ENCODE data around the gene PDE5A. TPM values are rescaled to one million over a fixed set of nuclear protein-coding genes. Genes with fewer than 3 reads are reported as not detected.

Gene PDE5A
- 0.07 and 0.30 TPM in 2 replicates for total RNA-seq (2014; rRNA removed; shearing (Covaris generic); ENCODE audit: low replicate concordance)

DNA sequence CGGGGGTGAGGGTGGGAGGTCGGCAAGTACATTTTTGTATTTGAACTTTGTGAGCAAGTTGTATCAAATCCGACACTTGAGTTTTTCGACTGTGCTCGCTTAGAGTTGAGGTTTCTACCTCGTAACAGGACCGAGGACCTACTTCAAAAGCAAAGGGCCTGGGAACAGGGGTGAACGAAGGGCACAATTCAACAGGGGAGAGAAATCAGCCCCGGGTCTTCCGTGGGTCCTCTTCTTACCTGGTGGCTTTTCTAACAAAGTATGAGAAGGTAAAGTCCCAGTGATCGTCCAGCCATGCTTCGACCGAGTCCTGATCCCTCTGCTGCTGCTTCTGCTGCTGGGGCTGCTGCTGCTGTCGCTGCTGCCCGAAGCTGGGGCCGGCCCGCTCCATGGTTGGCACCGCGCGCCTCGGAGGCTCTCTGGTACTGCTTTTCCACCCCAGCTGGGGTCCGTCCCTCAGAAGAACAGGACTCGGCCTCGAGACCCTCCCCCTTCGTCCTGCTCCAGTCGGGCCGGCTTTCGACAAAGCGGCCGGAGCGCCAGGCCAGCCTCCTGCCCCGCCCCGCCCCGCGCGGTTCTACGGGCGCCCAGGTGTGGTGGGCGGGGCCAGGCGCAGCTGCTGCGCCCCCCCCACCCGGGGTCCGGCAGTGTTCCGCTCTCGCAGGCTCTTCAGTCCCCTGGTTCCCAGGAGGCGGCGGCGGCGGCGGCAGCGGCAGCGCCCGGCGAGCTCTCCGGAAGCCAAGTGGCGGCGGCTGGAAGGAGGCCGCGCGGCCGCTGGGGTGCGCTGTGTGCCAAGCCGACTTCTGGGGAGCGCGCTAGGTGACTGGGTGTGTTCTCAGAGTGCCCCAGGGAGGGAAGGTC, at the start of gene PDE5A:
PDE5A (minus strand) TSS at position 524 of the 861 bp plus-strand sequence; CDS start at position 391, 133 bp downstream.
- H3K4me3 ChIP-seq (ENCODE audit: low read length): peak within 1 kb of the TSS; percentile 61
- no peaks in the 10 kb centered on the region for H3K36me3 ChIP-seq (ENCODE audit: insufficient read depth, low read length)
- no peaks in the 10 kb centered on the region for H3K9me2 ChIP-seq (replicated peaks; ENCODE audit: insufficient read depth, low read length)
- peak; percentile 89 for DNase-seq
- H3K27ac ChIP-seq (ENCODE audit: low read length): no peak within 1 kb of the TSS
- no peaks in the 10 kb centered on the region for H3K9me3 ChIP-seq (ENCODE audit: low read length)
- H3K4me1 ChIP-seq (ENCODE audit: low read length): peaks cover 16% of the 10 kb centered on the region
- H3K79me2 ChIP-seq (ENCODE audit: low read length): no peaks in the 10 kb centered on the region
- H3K4me2 ChIP-seq (ENCODE audit: low read depth, low read length, poor library complexity, severe bottlenecking): peak within 1 kb of the TSS; percentile 66
- no peaks in the 10 kb centered on the region for H4K20me1 ChIP-seq (ENCODE audit: insufficient read depth, low read depth, low read length)
- H2AFZ ChIP-seq (ENCODE audit: low read length): peak within 1 kb of the TSS; percentile 80
- H3K9ac ChIP-seq (ENCODE audit: low read length): peak within 1 kb of the TSS; percentile 36; the same call in 1 of the 2 replicates
- no peaks in the 10 kb centered on the region for H3K27me3 ChIP-seq (ENCODE audit: low read length)

DNA sequence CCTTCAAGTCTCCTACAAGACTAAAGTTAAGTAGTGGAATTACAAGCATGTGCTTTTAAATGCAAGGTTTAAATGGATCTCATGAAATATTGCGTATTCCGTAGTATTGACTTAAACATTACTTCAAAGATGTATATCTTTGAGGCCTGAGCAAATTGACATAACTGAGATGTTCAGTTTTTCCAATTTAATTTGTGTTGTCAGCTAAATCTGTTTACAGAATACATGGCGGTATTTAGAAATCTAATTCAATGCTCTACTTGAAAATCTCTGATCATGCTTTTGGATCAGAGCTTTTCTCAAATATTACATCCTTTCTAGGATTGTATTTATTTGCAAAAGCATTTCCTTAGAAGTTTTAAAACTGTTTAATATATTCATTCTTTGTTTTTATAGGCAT, 47.5 kb upstream of the PDE5A start:
- H3K9me3 ChIP-seq (ENCODE audit: low read length): no peaks in the 10 kb centered on the region
- H3K27ac ChIP-seq (ENCODE audit: low read length): no peak overlapping the region
- H3K36me3 ChIP-seq (ENCODE audit: insufficient read depth, low read length): no peaks in the 10 kb centered on the region
- no peak overlapping the region for H3K9ac ChIP-seq (ENCODE audit: low read length)
- no peaks in the 10 kb centered on the region for H3K9me2 ChIP-seq (replicated peaks; ENCODE audit: insufficient read depth, low read length)
- H2AFZ ChIP-seq (ENCODE audit: low read length): no peak overlapping the region
- no peaks in the 10 kb centered on the region for H3K79me2 ChIP-seq (ENCODE audit: low read length)
- no peaks in the 10 kb centered on the region for H3K27me3 ChIP-seq (ENCODE audit: low read length)
- no peak overlapping the region for H3K4me3 ChIP-seq (ENCODE audit: low read length)
- no peak overlapping the region for H3K4me2 ChIP-seq (ENCODE audit: low read depth, low read length, poor library complexity, severe bottlenecking)
- no peaks in the 10 kb centered on the region for H4K20me1 ChIP-seq (ENCODE audit: insufficient read depth, low read depth, low read length)
- DNase-seq: peak; percentile 6
- no peaks in the 10 kb centered on the region for H3K4me1 ChIP-seq (ENCODE audit: low read length)

DNA sequence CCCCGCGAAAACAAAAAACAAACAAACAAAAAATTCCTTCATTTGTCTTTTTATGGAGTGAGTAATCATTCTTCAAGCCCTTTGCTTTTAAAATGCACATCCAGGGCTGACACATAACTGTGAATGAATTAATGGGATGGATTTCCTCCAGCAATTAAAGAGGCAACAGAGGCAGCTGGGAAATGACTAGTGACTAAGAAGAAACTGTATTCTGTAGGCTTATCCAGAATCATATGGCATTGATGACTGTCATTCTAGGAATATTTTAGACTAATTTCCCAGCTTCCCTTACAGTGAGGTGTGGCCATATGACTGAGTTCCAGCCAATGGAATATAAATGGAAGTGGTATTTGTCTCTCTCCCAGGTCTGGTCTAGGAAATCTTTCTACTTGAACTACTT, 46.8 kb upstream of the PDE5A start:
- no peaks in the 10 kb centered on the region for H4K20me1 ChIP-seq (ENCODE audit: insufficient read depth, low read depth, low read length)
- H3K4me1 ChIP-seq (ENCODE audit: low read length): no peaks in the 10 kb centered on the region
- DNase-seq: peak; percentile 11
- no peak overlapping the region for H3K9ac ChIP-seq (ENCODE audit: low read length)
- H3K79me2 ChIP-seq (ENCODE audit: low read length): no peaks in the 10 kb centered on the region
- no peak overlapping the region for H3K4me3 ChIP-seq (ENCODE audit: low read length)
- no peaks in the 10 kb centered on the region for H3K36me3 ChIP-seq (ENCODE audit: insufficient read depth, low read length)
- H3K4me2 ChIP-seq (ENCODE audit: low read depth, low read length, poor library complexity, severe bottlenecking): no peak overlapping the region
- no peaks in the 10 kb centered on the region for H3K27me3 ChIP-seq (ENCODE audit: low read length)
- H3K27ac ChIP-seq (ENCODE audit: low read length): no peak overlapping the region
- H3K9me2 ChIP-seq (replicated peaks; ENCODE audit: insufficient read depth, low read length): no peaks in the 10 kb centered on the region
- H2AFZ ChIP-seq (ENCODE audit: low read length): no peak overlapping the region
- no peaks in the 10 kb centered on the region for H3K9me3 ChIP-seq (ENCODE audit: low read length)

DNA sequence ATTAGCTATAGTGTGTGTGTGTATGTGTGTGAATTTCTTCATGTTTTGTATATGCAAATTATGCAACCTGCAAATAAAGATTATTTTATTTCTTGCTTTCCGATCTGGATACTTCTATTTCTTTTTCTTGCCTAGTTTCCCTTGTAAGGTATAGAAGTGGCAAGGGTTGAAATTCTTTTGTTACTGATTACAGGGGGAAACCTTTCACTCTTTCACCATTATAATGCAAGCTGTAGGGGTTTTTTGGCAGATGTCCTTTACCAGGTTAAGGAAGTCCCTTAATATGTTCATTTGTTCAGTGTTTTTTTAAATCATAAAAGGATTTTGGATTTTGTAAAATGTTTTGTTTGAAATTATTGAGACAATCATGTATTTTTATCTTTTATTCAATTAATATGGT, 44.3 kb upstream of the PDE5A start:
- H4K20me1 ChIP-seq (ENCODE audit: insufficient read depth, low read depth, low read length): no peaks in the 10 kb centered on the region
- no peak overlapping the region for H3K4me3 ChIP-seq (ENCODE audit: low read length)
- H3K9ac ChIP-seq (ENCODE audit: low read length): no peak overlapping the region
- H2AFZ ChIP-seq (ENCODE audit: low read length): no peak overlapping the region
- H3K79me2 ChIP-seq (ENCODE audit: low read length): no peaks in the 10 kb centered on the region
- no peaks in the 10 kb centered on the region for H3K36me3 ChIP-seq (ENCODE audit: insufficient read depth, low read length)
- H3K4me1 ChIP-seq (ENCODE audit: low read length): no peaks in the 10 kb centered on the region
- H3K27ac ChIP-seq (ENCODE audit: low read length): no peak overlapping the region
- no peaks in the 10 kb centered on the region for H3K27me3 ChIP-seq (ENCODE audit: low read length)
- DNase-seq: no peak
- no peaks in the 10 kb centered on the region for H3K9me3 ChIP-seq (ENCODE audit: low read length)
- H3K4me2 ChIP-seq (ENCODE audit: low read depth, low read length, poor library complexity, severe bottlenecking): no peak overlapping the region
- H3K9me2 ChIP-seq (replicated peaks; ENCODE audit: insufficient read depth, low read length): no peaks in the 10 kb centered on the region

DNA sequence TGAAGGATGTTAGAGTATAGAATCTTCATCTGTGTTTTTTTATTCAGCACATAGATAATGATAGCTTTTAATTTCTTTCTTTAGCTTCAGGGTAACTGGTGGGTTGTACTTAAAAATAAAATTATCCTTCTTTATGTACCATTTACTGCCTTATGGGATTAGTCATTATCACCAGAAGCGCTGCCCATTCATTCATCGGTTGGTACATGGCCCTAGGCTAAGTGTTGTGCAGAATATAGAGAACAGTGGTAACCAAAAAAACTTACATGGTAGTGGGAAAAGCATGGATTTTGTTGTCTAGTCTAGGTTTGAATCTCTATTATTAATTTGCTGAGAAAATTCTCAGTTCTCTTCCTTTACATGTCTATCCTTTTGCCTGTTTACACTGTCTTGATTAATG, 43.5 kb upstream of the PDE5A start:
- Histone ChIP-seq H4K20me1 (ENCODE audit: insufficient read depth, low read depth, low read length) (no peaks in the 10 kb centered on the region), H3K9ac (ENCODE audit: low read length) (no peak overlapping the region), H3K9me2 (replicated peaks; ENCODE audit: insufficient read depth, low read length) (no peaks in the 10 kb centered on the region), H3K36me3 (ENCODE audit: insufficient read depth, low read length) (no peaks in the 10 kb centered on the region), H3K27me3 (ENCODE audit: low read length) (no peaks in the 10 kb centered on the region), H3K79me2 (ENCODE audit: low read length) (no peaks in the 10 kb centered on the region), H3K4me1 (ENCODE audit: low read length) (no peaks in the 10 kb centered on the region), H3K4me3 (ENCODE audit: low read length) (no peak overlapping the region), H3K27ac (ENCODE audit: low read length) (no peak overlapping the region), H2AFZ (ENCODE audit: low read length) (no peak overlapping the region), H3K4me2 (ENCODE audit: low read depth, low read length, poor library complexity, severe bottlenecking) (no peak overlapping the region), H3K9me3 (ENCODE audit: low read length) (no peaks in the 10 kb centered on the region)
- DNase-seq: no peak

DNA sequence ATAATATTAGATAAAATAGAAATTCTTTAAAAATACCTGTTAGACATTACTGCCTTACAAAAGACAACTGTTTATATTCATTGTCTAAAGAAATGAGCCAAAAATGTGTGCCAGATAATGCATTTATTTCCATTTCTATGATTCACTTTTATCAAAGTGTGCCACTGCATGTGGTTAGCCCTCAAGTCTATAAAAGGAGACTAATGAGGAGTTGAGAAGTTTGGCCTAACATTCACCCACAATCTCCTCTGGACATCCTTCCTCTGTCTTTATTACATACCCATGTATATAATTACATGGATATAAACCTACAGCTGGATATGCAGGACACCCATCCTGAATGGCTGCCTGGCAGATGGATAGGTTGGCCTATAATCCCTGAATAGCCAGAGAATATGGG, 42.6 kb upstream of the PDE5A start:
- H3K27ac ChIP-seq (ENCODE audit: low read length): no peak overlapping the region
- no peaks in the 10 kb centered on the region for H4K20me1 ChIP-seq (ENCODE audit: insufficient read depth, low read depth, low read length)
- no peaks in the 10 kb centered on the region for H3K79me2 ChIP-seq (ENCODE audit: low read length)
- no peak overlapping the region for H3K4me2 ChIP-seq (ENCODE audit: low read depth, low read length, poor library complexity, severe bottlenecking)
- H3K9ac ChIP-seq (ENCODE audit: low read length): no peak overlapping the region
- no peaks in the 10 kb centered on the region for H3K27me3 ChIP-seq (ENCODE audit: low read length)
- no peak overlapping the region for H3K4me3 ChIP-seq (ENCODE audit: low read length)
- no peak overlapping the region for H2AFZ ChIP-seq (ENCODE audit: low read length)
- H3K4me1 ChIP-seq (ENCODE audit: low read length): no peaks in the 10 kb centered on the region
- H3K36me3 ChIP-seq (ENCODE audit: insufficient read depth, low read length): no peaks in the 10 kb centered on the region
- H3K9me2 ChIP-seq (replicated peaks; ENCODE audit: insufficient read depth, low read length): no peaks in the 10 kb centered on the region
- DNase-seq: no peak
- no peaks in the 10 kb centered on the region for H3K9me3 ChIP-seq (ENCODE audit: low read length)

DNA sequence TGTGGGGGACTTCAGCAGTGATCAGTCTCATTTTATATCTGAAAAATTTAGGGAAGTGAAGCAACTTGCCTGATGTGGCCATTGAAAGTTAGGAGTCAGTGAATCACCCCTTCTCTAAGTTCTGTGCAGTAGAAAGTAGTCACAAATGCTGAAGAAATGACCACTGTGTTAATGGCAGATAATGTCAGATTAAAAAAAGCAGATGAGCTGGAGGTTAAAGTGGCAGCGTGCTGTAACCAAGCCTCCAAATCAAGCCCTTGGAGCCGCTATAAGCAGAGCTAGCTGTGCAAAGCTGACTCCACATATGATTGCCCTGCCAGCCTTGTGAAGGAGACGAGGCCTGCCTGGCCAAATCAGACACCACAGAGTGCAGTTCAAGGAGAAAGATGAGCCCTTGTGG, 39.2 kb upstream of the PDE5A start:
- H3K9me2 ChIP-seq (replicated peaks; ENCODE audit: insufficient read depth, low read length): no peaks in the 10 kb centered on the region
- H3K4me2 ChIP-seq (ENCODE audit: low read depth, low read length, poor library complexity, severe bottlenecking): no peak overlapping the region
- H4K20me1 ChIP-seq (ENCODE audit: insufficient read depth, low read depth, low read length): no peaks in the 10 kb centered on the region
- DNase-seq: peak; percentile 37
- H3K9ac ChIP-seq (ENCODE audit: low read length): no peak overlapping the region
- H3K27ac ChIP-seq (ENCODE audit: low read length): no peak overlapping the region
- H3K27me3 ChIP-seq (ENCODE audit: low read length): no peaks in the 10 kb centered on the region
- H3K36me3 ChIP-seq (ENCODE audit: insufficient read depth, low read length): no peaks in the 10 kb centered on the region
- H3K9me3 ChIP-seq (ENCODE audit: low read length): no peaks in the 10 kb centered on the region
- H3K4me3 ChIP-seq (ENCODE audit: low read length): no peak overlapping the region
- H2AFZ ChIP-seq (ENCODE audit: low read length): no peak overlapping the region
- H3K79me2 ChIP-seq (ENCODE audit: low read length): no peaks in the 10 kb centered on the region
- H3K4me1 ChIP-seq (ENCODE audit: low read length): peaks cover 6% of the 10 kb centered on the region

DNA sequence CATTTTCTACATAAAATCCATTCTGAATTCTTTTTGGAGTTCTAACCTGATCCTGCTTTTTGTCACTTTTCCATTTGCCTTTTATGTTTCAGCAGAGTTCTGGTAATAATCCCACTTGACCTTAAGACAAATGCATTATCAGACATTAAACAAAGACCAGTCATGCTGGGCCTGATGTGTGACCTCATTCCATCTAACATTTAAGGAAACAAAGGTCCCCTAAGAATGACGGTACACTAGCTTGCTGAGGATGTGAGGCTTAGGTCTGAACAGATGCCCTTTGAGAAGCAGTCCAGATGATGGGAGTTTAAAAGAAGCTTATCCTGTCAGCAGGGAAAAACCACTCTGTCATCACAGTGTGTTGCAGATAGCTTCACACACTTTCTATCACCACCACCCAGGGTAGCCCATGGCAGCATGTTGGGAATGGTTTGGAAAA, 38.1 kb upstream of the PDE5A start:
- no peak overlapping the region for H2AFZ ChIP-seq (ENCODE audit: low read length)
- H3K9ac ChIP-seq (ENCODE audit: low read length): no peak overlapping the region
- no peak overlapping the region for H3K4me3 ChIP-seq (ENCODE audit: low read length)
- DNase-seq: peak; percentile 27
- H3K9me2 ChIP-seq (replicated peaks; ENCODE audit: insufficient read depth, low read length): no peaks in the 10 kb centered on the region
- no peak overlapping the region for H3K27ac ChIP-seq (ENCODE audit: low read length)
- H3K79me2 ChIP-seq (ENCODE audit: low read length): no peaks in the 10 kb centered on the region
- no peaks in the 10 kb centered on the region for H3K36me3 ChIP-seq (ENCODE audit: insufficient read depth, low read length)
- H3K4me1 ChIP-seq (ENCODE audit: low read length): peaks cover 6% of the 10 kb centered on the region
- no peaks in the 10 kb centered on the region for H3K27me3 ChIP-seq (ENCODE audit: low read length)
- no peaks in the 10 kb centered on the region for H4K20me1 ChIP-seq (ENCODE audit: insufficient read depth, low read depth, low read length)
- no peak overlapping the region for H3K4me2 ChIP-seq (ENCODE audit: low read depth, low read length, poor library complexity, severe bottlenecking)
- H3K9me3 ChIP-seq (ENCODE audit: low read length): no peaks in the 10 kb centered on the region

Measured in Karpas-422 (cell line).